T-helper 1 cell (primary cell): ENCODE data around the gene MYL10.

Experiments
- DNase-seq, 5 donors: peaks; one replicate each; pipeline ENCODE4 v3.0.0-alpha.2; 2012 to 2020

The MYL10 gene

DNA sequence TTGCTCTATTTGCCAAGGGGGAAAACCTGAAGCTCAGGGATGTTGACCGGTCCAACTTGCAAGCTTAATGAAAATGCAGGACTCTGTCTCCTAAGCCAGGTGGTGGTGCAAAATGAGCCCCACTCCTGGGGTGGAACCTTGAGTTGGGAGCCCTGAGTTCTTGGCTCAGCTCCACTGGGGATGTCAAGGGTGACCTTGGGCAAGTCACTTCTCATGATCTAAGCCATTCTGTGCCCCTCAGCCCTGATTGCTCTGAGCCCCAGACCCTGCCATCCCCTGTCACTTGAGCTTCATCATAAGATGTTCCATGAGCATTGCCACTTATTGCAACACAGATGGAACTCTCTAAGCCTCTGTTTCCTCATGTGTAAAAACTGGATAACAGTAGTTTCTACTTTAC is 33.9 kb downstream of the MYL10 start:
- DNase-seq, result no peak

GRCh38 chr7:101594790-101595189 is 34.3 kb downstream of the MYL10 start:
- no peak for DNase-seq

DNA sequence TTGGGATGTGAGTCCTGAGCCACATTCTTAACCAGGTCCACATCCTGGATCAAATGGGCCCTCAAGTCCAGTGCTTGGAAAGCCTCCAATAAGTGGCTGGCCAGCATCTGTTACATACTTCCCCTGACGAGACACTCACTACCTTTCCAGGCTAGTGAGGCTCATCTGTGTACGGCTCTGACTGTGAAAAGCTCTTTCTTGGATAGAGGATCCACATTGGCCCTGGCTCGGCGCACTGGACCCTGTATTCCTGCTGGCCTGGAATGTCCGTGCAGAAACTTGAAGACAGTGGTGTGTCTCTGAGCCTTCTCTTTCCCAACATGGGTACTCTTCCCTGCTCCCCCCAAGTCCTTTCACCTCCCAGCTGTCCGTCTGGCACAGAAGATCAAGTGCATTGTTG is 35.5 kb downstream of the MYL10 start:
- no peak for DNase-seq

- DNase-seq, result no peak
Measured at GRCh38 chr7:101591504-101591903, 37.6 kb downstream of the MYL10 start.

GRCh38 chr7:101590663-101591435 is 38.2 kb downstream of the MYL10 start:
- DNase-seq, result no peak

DNA sequence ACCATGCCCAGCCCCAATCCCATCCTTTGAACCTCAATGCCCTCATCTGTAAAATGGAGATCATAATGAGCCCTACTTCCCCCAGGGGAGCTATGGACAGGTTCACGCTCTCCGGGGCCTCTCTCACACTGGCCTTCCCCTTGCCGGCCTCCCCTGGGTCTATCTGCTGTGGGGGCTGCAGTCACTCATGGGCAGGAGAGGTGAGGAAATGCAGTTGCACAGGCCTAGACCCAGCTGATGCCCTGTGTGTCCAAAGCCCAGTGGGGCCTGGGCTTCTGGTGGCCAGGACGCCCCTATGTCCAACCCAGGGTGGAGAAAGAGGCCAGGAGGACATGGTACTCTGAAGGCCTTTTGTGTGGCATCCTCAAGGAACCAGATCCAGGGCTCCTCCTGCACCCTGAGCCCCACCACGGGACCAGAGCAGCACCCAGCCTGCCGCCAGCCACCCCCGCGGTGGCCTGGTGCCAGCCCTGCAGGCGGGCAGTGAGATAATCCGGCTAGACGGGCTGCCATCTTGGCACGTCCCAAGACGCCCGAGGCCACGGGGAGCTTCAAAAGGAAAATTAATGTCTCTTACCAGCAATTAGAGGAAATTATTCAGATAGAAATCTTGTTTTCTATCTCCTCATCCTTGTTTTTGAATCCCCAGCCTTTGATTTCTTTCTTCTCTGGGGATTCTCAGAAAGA is 39.0 kb downstream of the MYL10 start:
- DNase-seq, result no peak

GRCh38 chr7:101589052-101589451 is 40.0 kb downstream of the MYL10 start:
- no peak for DNase-seq

DNA sequence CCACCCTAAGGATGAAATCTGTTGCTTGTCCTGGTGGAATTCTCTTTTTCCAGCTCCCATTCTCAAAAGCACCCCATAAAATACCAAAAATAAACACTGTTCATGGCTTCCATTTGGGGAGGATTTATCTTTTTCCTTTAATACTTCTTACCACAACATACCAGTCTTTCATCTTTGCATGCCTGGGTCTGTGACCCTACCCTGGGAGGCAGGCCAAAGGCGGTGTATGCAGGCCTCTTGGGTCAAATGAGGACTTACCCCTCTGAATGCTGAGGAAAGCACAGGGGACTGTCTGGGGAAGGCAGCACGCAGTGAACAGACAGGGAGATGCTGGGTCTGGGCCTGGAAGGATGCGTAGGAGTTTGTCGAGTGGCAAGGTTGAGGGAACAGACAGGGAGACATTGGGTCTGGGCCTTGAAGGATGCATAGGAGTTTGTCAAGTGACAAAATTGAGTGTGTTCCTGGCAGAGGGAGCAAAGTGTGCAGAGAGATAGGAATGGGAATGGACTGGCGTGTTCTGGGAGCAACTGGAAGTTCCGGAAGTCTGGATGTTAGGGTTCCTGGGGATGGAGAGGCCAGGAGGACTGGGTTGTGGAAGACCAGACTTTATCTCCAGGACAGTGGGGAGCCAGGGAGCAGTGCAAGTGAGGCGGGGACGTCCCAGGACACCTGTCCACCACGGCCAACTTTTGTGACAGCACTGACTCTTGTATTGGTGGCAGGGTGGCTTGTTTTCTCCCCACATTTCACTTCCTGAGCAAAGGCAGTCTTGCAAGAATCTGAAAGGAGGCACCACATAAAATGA is 40.8 kb downstream of the MYL10 start:
- DNase-seq, result no peak

DNA sequence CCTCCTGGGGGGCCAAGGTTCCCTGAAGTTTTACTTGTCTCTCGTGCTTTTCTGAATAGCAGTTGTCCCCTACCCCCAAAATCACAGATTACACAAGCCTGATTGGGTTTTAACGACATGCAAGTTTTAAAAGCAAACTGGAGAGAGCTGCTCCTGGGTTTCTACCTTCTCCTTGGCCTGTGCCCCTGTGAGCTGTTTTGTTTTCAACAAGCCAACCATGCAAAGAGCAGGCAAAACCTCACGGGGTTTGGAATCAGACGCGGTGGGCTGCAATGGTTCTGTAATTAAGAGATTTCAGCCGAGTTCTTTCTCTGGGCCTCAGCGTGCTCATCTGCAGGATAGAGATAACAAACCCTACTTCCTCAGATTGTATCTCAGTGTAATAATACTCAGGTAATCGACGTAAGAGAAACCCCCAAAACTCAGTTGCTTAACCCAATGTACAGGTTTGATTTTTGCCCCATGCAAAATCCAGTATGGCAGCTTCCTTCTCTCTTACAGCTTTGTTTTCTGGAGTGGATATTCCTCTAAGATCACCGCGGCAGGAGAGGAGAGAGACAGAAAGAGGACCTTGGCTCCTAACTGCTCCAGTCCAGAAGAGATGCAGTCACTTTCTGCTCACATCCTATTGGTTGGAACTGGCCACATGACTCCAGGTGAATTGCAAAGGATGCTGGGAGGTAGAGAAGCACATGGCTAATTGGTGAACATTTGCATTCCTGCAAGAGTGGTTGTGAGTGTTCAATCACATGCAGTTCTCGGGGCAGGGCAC is 42.0 kb downstream of the MYL10 start:
- no peak for DNase-seq

GRCh38 chr7:101586078-101586905 is 42.8 kb downstream of the MYL10 start:
- no peak for DNase-seq

DNA sequence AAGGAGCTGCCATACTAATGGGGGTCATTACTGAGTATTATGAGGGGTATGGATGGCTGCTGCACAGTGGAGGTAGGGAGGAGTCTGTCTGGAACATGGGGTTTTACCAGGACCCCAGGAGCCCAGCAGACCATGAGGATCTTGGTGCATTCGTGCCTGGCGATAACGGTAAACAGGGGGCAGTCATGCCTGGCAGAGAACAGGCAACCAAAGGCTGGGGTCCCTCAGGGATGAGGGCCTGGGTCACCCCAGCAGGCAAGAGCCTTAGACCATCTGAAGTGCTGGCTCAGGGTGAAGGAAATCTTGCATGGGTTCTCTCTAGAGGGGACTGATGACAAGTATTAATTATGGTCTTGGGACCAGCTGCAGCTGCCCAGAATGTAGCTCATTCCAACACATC is 46.1 kb downstream of the MYL10 start:
- DNase-seq, result no peak

GRCh38 chr7:101581891-101582290 is 47.2 kb downstream of the MYL10 start:
- no peak for DNase-seq

DNA sequence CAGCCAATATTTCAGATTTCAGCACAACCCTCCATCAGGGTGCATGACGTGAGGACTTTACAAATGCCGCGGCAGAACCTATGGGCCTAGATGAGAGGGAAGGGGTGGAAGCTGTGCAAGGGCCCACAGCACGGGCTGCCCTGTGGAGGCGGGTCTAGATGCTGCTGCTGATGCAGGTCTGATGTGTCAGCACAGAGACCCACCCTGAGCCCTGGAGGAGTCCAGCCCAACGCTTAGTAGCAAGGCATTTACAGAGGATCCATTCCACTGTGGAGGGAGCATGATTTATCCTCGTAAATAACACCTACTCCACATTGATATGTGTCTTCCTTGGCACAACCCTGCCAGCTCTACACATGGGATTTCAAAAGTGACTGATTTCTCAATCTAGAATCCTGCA is 48.5 kb downstream of the MYL10 start:
- DNase-seq, result no peak

- DNase-seq, result no peak
Measured at GRCh38 chr7:101578552-101578951, 50.5 kb downstream of the MYL10 start.

DNA sequence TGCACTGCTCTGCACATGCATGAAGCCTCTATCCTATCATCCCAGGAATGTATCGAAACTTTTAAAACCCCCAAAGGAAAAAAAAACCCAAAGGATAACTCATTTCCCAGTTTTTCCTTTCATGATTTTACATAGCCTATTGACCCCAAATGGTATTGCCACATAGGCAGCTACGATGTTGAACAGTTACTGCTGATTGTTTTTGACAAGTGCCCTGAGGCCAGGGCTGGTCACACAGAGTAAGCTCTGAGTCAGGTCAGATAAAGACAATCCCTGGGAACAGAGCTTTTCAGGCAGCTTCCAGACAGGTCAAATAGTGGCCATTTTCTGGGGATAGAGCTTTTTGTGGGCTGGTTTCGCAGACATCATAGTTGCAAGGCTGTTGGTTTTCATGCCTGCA is 52.1 kb downstream of the MYL10 start:
- no peak for DNase-seq

- no peak for DNase-seq
Measured at GRCh38 chr7:101575721-101576120, 53.4 kb downstream of the MYL10 start.

GRCh38 chr7:101575168-101575567 is 53.9 kb downstream of the MYL10 start:
- no peak for DNase-seq

DNA sequence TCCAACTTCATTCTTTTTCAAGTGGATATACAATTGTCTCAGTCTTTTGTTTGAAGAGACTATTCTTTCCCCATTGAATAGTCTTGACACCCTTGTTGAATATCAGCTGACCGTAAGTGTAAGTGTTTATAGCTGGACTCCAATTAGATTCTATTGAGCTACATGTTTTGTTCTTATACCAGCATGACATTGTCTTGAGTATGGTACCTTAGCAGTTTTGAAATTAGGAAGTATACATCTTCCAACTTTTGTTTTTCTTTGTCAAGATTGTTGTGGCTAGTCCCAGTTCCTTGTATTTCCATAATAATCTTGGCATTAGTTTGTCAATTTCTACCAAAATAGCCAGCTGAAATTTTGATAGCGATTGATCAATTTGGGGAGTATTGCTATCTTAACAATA is 56.9 kb downstream of the MYL10 start:
- DNase-seq, result no peak

GRCh38 chr7:101567230-101567629 is 61.9 kb downstream of the MYL10 start:
- DNase-seq, result no peak

DNA sequence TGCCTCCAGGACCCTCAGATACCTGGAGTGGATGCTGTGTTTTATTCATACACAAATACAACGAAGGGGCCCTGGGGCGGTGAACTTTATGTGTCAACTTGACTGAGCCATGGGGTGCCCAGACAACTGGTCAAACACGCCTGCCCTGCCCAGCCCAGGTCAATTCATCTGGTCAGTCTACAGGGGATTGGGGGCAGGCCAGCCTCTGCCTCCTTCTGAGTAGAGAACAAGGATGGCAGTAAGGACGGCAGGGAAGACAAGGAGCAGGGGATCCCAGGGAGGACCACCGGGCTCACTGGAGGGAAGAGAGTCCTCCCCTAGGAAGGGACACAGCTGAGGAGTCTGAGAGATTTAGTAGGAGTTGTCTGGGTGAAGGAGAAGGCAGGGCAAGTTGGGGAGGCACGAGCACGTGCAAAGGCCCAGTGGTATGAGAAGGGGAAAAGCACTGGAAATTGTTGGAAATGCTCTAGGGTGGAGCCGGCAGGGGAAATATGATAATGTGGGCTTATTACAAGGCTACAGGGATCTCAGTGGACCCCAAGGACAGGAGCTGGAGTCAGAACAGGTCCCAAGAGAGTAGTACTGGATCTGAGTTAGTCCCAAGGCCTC is 63.4 kb downstream of the MYL10 start:
- DNase-seq, result no peak

GRCh38 chr7:101564778-101565211 is 64.3 kb downstream of the MYL10 start:
- no peak for DNase-seq
